Activated CD4-positive, alpha-beta T cell treated with anti-CD3 and anti-CD28 coated beads, Interleukin-10, Interleukin-2, amounts not matched to agents 100 ng/mL and 50 ng/mL, durations not matched to agents 16 hours and 8 hours (primary cell): Measurements from ENCODE around the gene RASSF4.

Experiments
- DNase-seq: peaks from one replicate; pipeline ENCODE4 v3.0.0-alpha.2; 2020

The RASSF4 gene

DNA sequence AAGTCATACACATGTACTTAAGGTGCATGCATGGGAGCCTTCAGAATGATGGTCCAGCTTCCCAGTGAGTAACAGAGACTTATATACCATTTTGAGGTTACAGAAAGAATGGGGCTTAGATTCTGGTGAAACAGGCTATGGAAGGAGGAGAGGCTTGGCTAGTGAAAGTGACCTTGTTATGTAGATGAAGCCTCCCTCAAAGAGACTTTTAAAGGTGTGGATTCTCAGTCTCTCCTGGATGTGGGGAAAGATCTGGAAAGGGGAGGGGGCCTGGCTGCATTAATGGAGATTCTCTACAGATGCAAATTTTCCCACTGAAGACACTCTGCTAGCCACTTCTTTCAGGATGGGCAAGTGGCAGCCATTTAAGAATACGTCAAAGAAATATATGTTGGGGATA is 5.5 kb downstream of the RASSF4 start:
- no peak for DNase-seq

GRCh38 chr10:44965651-44966097 is 6.1 kb downstream of the RASSF4 start:
- no peak for DNase-seq

DNA sequence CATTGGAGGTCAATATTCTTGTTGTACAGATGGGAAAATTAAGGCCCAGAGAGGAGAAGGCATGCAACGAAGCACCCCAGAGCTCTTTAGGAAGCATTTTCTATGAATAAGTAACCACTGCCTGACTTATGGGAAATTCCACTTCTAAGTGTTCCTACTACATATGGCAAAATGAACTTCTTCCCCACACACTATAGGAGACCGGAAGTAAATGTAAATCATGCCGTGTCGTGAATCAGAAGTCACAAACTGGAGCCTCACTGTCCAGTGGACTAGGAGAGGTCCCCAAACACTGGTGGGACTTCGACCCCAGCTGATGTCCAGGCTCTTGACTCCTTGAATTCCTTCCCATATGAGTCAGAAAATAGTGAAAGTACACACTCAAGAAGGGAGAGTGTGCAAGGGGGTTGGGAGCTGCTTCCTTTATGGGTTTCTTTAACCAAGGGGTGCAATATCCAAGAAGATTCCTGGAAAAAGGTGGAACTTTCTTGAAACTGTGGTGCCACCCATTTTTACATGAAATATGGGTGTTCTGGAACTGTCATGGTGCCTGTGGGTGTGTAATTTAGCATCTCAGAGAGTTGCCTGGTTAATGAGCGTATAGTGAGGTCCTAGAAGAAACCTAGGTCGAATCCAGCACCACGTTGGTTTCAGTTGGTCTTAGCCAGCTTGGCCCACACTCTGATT is 6.7 kb downstream of the RASSF4 start:
- no peak for DNase-seq

GRCh38 chr10:44966816-44967509 is 7.4 kb downstream of the RASSF4 start:
- no peak for DNase-seq

DNA sequence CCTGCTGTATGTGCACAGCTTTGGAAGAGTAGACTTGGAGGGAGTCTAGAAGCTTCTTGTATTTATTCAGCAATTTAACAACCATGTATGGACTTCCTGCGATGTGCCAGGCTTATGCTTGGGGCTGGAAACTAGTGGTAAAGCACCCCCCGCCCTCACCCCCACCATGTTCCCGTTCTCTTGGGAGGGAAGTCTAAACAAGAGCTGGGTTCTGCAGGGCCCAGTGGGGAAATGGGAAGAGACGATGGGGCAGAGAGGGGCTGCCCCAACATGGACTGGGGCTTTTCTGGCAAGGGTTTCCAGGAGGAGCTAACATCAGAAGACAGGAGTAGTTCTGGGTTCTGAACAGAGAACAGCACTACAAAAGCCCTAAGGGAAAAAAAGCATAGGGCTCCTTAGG is 8.0 kb downstream of the RASSF4 start:
- no peak for DNase-seq

DNA sequence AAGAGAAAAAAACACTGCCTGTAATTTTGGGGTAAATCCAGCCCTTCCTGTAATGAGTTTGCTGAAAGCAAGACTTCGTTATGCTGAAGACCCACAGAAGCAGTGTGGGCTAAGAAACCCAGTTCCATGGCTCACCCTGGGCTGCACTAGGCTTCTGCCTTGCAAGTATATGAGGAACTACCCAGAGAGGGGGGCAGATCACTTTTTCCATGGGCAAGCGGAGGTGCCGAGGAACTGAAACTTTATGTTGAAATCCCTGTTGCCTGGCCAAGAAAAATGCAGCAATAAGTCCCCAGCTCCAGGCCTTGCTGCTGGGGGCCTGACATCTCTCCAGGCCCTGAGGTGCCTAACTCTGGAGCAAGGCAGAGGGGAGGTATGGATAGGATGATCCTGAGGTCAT is 8.5 kb downstream of the RASSF4 start:
- DNase-seq = no peak

DNA sequence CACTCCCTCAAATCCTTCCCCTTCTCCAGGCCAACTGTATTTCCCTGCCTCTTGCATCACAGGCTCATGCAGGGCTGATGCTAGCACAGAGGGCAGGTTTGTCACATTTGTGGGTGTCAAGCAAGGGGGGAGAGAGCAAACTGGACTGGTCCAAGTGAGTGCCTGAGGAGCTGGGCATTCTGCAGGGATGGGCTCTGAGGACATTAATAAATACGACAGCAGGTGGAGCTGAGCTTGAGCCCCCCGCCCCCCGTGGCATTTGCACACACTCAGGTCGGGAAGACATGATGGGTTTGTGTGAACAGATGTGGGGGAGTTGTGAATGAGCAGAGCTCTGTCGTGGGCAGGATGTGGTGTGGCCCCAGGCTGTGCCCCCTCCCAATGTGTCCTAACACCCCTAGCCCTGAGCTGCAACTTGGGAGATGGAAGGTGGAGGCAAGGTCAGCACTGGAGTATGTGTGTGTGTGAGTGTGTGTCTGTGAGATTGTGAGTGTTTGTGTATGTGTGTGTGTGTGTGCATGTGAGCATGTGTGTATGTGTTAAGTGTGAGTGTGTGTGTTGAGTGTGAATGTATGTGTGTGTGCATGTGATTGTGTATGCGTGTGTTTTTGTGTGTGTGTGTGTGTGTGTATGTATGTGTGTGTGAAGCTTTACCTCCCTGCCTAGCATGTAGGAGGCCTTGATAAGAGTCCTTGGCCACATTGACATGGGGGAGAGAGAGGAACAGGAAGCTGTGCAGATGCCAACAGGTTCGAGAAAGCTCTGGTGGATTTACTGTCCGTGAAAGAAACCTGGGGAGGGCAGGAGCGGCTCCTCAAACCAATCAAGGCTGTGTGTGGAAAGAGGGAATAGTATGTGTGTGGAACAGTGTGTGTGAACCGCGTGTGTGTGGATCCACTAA is 9.1 kb downstream of the RASSF4 start:
- peak; percentile 16 for DNase-seq

- DNase-seq = no peak
Observed at GRCh38 chr10:44969854-44970253, 10.3 kb downstream of the RASSF4 start.

DNA sequence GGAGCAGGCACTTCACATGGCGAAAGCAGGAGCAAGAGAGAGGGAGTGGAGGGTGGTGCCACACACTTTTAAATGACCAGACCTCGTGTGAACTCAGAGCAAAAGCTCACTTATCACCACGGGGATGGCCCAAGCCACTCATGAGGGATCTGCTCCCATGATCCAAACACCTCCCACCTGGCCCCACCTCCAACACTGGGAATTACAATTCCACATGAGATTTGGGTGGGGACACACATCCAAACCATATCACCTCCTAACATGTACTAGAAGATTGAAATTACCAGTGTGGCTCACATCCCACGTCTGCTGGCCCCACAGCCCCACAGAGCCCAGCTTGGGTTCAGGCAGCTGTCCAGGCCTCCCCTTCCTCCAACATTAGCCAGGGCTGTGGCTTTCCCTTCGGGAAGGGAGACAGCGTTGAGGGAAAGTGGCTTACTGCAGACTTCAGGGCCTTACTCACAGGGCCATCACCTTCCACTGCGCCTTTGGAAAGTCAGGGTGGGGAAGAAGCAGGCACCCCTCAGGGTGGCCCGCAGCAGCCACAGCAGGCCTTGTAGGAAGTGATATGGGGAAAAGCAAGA is 11.3 kb downstream of the RASSF4 start:
- DNase-seq = no peak

DNA sequence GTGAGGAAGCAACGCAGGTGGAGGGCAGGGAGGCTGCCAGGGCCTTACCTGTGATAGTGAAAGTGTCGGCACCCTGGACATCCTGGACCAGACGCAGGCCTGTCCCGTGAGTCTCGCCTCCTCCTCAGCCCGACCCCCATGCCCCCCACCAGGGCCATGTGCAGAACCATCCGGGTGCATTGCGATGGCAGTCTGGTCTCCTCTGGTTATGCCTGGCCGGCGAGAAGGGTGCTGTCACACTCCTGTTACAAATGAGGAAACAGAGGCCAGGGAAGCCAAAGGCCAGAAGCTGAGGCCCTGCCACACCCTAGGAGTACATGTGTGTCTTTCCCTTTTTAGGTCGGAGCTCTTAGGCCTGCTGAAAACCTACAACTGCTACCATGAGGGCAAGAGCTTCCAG is 11.8 kb downstream of the RASSF4 start:
- DNase-seq = no peak

- no peak for DNase-seq
Observed at GRCh38 chr10:44971935-44972757, 12.5 kb downstream of the RASSF4 start.

DNA sequence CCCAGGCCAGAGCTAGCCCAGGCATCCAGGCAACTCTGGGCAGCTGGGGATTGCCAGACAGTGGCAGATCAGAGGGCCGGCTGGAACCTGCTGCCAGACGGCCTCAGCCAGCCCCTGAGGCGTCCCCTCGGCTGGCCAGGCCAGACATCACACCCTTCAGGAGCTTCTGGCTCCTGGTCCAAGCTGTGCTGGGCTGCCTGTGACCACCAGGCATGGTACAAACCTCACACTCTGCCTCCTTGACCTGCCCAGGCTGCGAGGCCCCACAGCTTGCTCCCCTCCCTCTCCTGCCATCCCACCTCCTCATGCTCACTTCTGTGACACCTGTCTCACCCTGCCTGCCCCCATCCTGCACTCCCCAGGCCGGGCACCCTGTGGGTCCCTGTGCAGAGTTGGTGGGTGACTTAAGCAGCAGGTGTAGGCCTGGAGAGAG is 13.3 kb downstream of the RASSF4 start:
- no peak for DNase-seq

- no peak for DNase-seq
Observed at GRCh38 chr10:44973323-44974081, 13.9 kb downstream of the RASSF4 start.

DNA sequence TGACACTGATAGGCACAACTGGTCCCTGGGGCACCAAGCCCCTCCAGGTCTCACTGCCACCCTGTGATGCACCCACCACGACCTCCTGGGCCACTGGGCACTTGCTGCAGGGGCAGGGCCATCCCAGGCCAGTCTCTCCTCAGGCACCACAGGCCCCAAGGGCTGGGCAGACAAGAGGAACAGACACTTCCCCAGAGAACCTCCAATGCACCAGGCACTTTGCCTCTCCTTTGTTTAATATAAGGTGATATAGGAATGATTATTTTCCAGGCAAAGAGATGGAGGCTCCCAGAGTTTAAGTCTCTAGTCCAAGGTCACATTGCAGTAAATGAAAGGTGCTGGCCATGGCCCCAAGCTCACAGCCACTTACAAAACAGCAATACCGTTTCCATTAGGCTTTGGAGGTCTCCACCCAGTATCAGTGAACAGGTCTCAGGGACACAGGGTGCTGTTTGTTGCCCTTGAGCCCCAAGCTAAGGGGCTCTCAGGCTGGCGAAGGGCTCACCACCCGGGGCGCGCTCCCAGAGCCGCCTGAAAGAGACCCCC is 14.6 kb downstream of the RASSF4 start:
- DNase-seq = no peak

- peak; percentile 73 for DNase-seq
Observed at GRCh38 chr10:44974628-44975430, 15.2 kb downstream of the RASSF4 start.

- DNase-seq = no peak
Observed at GRCh38 chr10:44975431-44976331, 16.1 kb downstream of the RASSF4 start.

DNA sequence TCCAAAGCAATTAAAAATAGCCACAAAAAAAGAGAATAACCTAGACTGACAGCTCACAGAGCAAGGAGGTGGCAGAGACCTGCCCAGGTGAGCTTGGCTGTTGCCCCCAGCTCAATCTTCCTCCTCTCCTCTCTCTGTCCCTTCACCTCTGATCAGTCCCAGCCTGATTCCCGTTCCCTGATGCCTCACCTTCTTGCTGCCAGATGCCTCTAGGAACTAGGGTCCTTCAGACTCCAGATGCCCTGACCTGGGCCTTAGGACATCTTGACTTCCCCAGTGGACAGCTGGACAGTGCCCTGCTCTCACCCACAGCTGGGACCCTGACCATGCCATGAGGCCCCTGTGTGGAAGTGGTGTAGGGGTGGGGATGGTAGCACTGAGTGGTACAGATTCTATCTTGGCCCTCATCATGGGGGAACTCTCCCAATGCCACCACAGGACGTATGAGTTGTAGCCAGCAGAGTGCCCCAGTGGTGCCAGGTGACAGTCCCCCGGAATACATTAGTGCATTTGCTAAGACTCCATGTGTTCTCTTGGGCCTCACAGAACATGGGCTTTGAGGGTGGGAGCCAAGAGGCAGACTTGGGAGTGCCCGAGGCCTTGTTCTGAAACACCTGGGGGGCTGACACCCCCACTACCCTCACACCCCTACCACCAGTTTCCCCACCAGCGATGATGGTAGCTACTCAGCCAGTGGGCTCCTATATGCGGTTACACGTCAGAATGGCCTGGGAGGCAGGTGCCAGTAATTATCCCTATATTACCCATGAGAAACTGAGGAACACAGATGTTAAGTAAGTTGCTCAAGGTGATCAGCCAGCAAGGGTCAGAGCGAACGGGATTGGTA is 17.0 kb downstream of the RASSF4 start:
- no peak for DNase-seq
